Stimulated activated CD8-positive, alpha-beta memory T cell treated with anti-CD3 and anti-CD28 coated beads, Interleukin-15, amount 100 ng/mL, for 48 hours (primary cell): ENCODE results near the gene CLRN3.

Experiments
- DNase-seq, 2 donors: peaks; one replicate each; pipeline ENCODE4 v3.0.0-alpha.2; 2020; ENCODE audit warnings: low read depth in 2 of 2

The CLRN3 gene, protein sequence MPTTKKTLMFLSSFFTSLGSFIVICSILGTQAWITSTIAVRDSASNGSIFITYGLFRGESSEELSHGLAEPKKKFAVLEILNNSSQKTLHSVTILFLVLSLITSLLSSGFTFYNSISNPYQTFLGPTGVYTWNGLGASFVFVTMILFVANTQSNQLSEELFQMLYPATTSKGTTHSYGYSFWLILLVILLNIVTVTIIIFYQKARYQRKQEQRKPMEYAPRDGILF

GRCh38 chr10:127892743-127893142, at the start of gene CLRN3:
Gene CLRN3 (minus strand): TSS chr10:127892941. CDS start chr10:127892784, 157 bp downstream.
- DNase-seq: no peak

GRCh38 chr10:127940866-127941640, 48.3 kb upstream of the CLRN3 start:
- DNase-seq: no peak

- DNase-seq: no peak
Observed at GRCh38 chr10:127939786-127940330, 47.1 kb upstream of the CLRN3 start.

GRCh38 chr10:127937915-127938463, 45.2 kb upstream of the CLRN3 start:
- DNase-seq: no peak

DNA sequence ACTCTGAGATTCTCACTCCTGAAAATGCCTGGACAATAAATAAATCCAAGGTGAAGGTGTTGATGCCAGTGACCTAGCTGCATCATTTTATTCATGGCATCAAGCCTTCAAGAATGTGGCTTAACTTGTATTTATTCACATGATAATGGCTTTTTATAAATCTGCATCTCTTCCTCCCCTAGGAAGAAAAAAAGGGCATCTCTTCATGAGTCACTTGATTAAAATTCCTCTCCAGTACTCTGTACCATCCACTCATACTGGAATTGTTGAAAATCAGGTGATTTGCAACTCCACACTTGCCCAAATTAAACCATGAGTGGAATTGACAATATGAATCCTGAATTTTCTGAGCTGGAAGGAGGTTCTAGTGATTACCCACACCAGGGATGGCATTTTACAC, 44.3 kb upstream of the CLRN3 start:
- no peak for DNase-seq

GRCh38 chr10:127935071-127935561, 42.4 kb upstream of the CLRN3 start:
- no peak for DNase-seq

GRCh38 chr10:127934383-127934782, 41.6 kb upstream of the CLRN3 start:
- no peak for DNase-seq

DNA sequence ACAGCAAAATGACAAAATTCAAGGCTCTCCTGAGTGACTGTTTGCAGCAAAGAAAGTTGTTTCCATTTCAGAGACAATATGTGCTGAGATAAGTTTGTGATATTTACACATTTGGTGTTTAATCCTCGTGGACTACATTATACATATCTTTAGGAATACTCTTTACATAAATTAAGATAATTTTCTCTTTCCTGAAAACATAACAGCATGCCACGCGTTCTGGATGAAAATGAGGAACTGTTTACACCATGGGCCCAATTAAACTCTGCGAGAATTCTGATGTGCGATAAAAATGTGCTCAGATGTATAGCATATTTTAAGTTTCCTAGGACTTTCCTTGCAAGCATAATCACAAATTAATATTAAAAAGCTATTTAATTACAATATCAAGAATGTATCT, 40.5 kb upstream of the CLRN3 start:
- DNase-seq: no peak

DNA sequence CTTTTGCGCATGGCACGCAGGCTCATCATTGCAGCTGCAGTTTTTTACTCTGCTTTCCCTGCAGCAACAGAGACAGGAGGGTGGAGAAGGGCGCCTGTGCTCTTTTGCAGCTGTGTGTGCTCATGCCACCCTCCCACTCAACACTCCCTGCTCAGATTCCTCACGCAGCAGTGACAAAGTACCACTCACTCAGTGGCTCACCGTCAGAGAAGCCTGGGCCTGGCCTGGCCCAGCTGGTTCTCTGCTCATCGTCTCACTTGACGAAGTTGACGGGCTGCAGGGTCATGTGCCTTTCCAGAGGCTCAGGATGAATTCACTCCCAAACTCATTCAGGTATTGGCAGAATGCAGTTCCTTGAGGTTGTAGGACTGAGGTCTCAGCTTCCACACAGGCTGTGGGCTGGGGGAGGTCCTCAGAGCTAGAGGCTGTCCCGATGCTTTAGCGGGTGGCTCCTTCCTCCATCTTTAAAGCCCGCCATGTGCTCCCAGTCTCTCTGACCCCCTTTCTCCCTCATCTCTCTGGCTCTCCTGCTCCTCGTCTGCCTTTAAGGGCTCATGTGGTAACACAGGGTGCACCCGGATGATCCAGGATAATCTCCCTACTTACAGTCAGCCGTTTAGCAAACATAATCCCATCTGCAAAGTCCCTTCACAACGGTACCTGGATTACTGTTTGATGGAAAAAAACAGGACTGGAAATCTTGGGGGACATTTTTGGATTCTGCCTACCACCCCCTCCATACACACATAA, 40.0 kb upstream of the CLRN3 start:
- no peak for DNase-seq

DNA sequence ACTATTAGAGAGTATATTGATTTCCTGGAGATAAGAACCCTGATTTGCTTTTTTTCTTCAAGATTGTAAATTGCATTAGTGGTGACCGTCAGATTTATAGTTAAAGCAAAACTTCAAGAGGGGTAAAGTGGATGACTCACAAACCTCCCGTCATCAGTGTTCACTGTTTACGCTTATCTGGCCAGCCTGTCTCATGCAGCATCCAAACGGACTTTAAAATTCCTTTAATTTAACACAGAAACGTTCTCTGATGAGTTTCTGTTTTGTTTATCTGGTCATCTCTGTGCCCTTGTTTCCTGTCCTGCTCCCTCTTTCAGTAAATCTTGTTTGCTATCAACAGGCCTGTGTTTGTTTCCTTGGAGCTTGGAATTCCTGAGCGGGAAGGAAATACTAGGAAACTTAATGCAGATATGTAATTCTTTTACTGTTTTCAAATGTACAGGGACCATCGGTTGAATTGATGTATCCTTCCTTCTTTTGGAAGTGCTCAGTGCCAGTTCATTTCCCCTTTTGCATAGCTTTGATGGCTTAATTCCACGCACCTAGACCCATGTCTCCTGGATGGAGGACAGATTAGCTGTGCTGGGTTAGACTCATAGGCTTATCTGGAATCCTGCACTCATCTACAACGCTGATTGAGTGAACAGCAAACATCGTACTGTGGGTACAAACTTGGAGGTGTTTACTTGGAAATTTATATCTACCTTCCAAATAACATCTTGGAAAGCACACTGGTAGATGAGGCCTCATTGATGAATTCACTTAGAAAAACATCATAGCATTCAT, 35.5 kb upstream of the CLRN3 start:
- DNase-seq: no peak

DNA sequence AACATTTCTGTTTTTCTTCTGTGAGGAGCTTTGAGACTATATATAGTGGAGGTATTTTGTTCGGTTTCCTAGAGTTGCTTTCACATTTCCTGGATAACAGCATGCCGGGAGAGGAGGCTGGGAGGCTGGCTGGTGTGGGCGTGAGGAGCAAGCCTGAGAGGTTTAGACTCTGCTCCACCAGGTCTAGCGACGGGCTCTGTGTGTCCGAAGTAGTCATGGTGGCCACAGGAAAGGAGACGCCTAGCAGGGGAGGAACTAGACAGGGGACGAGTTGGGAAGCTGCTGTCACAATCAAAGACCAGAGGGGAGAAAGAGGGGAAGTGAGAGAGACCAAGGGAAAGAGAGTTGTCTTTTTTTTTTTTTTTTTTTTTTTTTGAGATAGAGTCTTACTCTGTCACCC, 33.7 kb upstream of the CLRN3 start:
- DNase-seq: no peak

DNA sequence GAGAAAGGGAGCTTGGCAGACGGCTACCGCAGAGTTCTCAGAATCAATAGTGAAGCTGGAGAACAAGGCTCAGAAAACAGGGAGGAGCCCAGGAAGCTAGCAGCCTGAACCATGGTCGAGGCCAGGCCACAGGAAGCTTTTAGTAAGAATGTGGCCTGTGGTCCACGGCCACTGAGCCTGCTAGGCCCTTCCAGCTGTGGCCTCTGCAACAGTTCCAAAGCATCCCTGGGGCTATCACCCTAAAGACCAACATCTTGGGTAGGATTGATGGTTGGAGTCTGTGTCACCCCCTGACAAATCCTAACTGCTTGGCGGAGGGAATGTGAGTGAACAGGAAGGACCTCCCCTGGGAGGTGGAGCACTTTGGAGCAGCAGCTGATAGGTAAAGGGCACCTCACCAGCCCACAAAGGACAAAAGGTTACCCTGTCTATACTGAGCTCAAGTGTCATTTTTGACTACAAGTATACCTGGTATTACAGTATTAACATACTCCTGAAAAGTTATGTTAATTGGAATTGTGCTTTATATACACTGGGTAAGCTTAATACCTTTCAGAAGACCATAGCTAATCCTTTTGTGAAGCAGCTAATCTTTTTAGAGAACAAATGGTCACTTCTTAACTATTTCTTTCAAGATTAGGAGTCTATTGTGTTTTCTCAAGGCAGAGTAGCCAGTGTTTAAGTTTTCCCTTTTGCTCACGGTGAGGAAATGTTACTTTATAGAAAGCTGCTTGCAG, 32.9 kb upstream of the CLRN3 start:
- no peak for DNase-seq

DNA sequence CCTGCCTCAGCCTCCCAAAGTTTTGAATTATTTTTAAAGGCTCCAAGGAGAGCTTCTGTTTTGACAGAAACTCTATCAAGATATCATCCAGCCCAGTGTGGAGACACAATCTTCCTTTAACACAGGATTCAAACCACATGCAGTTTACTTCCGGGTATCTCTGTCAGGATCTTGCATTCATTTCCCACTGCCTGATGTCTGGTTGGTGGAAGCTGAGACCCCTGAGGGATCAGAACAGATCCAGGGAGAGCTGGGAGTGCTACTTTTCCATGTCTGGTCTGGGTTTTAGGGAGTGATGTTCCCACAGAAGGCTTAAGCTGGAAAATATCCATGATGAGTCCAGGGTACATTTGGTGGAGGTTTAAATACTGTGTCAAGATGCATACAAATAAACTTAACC, 30.9 kb upstream of the CLRN3 start:
- DNase-seq: no peak

DNA sequence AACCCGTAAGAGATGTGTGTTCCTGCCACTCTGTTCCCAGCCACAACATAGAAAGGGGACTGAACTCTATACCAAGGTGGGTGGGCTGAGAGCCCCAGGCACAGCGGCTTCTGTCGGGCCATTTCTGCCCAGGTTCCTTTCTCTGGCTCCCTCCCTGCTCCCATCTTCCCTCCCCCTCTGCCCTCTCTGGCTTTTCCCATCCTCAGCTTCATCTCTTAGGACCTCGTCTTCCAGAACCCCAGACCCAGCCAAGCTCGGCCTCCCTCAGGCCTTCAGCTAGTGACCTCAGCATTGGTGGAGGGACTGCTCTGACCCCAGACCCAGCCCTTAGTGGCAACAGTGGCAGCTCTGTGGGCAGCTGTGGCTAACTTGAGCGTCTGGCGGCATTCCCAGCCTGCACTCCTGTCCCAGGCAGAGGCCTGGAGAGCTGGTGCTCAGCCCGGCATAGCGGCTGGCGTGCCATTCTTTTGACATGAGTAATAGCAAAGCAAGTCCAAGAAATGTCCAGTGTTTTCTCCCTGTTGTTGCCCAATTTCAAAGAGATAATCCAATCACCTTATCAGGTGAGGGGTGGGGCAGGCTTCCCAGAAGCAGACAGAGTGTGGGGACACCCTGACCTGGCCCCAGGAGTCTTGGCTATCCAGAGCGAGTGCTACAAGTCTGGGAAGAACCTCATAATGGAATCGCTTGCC, 30.1 kb upstream of the CLRN3 start:
- DNase-seq: no peak

DNA sequence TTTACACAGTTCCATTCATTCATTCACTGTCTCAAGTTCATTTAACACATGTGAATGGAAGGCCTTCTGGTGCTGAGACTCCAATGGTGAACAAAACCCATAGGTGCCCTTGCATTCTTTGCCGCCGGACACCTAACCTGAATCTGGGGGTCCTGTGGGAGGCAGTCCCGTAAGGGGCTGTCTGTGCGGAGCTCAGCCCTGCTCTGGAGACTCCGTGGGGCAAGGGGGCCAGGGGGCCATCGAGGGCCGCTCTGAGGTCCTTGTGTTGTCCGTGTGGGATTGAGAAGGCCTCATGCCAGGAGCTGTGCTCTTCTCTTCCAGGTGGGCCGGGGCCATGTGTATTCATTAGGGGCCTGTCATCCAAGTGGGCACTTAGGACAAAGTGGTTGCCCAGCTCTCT, 29.5 kb upstream of the CLRN3 start:
- DNase-seq: no peak

- no peak for DNase-seq
Observed at GRCh38 chr10:127921753-127922145, 29.0 kb upstream of the CLRN3 start.

GRCh38 chr10:127921075-127921752, 28.5 kb upstream of the CLRN3 start:
- DNase-seq: no peak

- DNase-seq: no peak
Observed at GRCh38 chr10:127920306-127921074, 27.7 kb upstream of the CLRN3 start.
